ENCODE data around the gene NRAS. TPM values are rescaled to one million over a fixed set of nuclear protein-coding genes. Genes with fewer than 3 reads are reported as not detected.

The NRAS gene
- total RNA-seq, 1 experiment from 2014 or later, result 72.9 TPM

- Histone ChIP-seq H3K4me1 (ENCODE audit: insufficient read depth, low read length) (no peaks in the 10 kb centered on the region), H3K9ac (ENCODE audit: extremely low read depth, insufficient read length, low read length) (no peak overlapping the region), H3K79me2 (ENCODE audit: insufficient read depth, low read length) (no peaks in the 10 kb centered on the region), H2BK12ac (ENCODE audit: insufficient read length, low read depth, low read length) (no peak overlapping the region), H4K20me1 (ENCODE audit: control insufficient read depth, insufficient read depth, insufficient read length) (no peaks in the 10 kb centered on the region), H2BK15ac (ENCODE audit: low read depth, low read length) (no peak overlapping the region), H2BK5ac (ENCODE audit: insufficient read length, low read length) (no peak overlapping the region), H3K27ac (ENCODE audit: insufficient read length, low read depth, low read length) (no peak overlapping the region), H3K4ac (ENCODE audit: low read depth, low read length) (no peak overlapping the region), H2AFZ (ENCODE audit: low read length) (no peak overlapping the region), H2BK20ac (ENCODE audit: low read depth, low read length, poor library complexity, severe bottlenecking) (no peak overlapping the region), H4K8ac (replicated peaks; ENCODE audit: insufficient read length, low read depth, low read length) (no peak overlapping the region), H2AK5ac (ENCODE audit: insufficient read length, low read length) (no peak overlapping the region), H3K23me2 (ENCODE audit: insufficient read length, low read depth, low read length, poor library complexity, severe bottlenecking) (no peaks in the 10 kb centered on the region), H4K91ac (ENCODE audit: insufficient read length, low read depth, low read length) (no peak overlapping the region), H2BK120ac (ENCODE audit: low read depth, low read length, poor library complexity, severe bottlenecking) (no peak overlapping the region), H3K27me3 (ENCODE audit: insufficient read depth, low read length) (no peaks in the 10 kb centered on the region), H3K18ac (ENCODE audit: insufficient read length, low read depth, low read length) (no peak overlapping the region), H3T11ph (ENCODE audit: low read length) (no peak overlapping the region), H3K14ac (ENCODE audit: insufficient read depth, low read length) (no peak overlapping the region), H4K5ac (ENCODE audit: insufficient read length, low read depth, low read length) (no peak overlapping the region), H3K4me2 (ENCODE audit: insufficient read depth, insufficient read length, low read length) (no peak overlapping the region), H3K9me3 (ENCODE audit: control insufficient read depth, low read depth, low read length) (no peaks in the 10 kb centered on the region), H3K23ac (ENCODE audit: insufficient read length, low read depth, low read length) (no peak overlapping the region), H3K56ac (ENCODE audit: insufficient read length, low read depth, low read length) (no peak overlapping the region), H3K79me1 (ENCODE audit: insufficient read depth, low read depth, low read length, poor library complexity, severe bottlenecking) (no peaks in the 10 kb centered on the region)
- H3K27me3 Mint-ChIP-seq (ENCODE audit: low read depth), result no peaks in the 10 kb centered on the region
- H3K4me3 Mint-ChIP-seq, result no peak overlapping the region
- no peaks in the 10 kb centered on the region for H3K4me1 Mint-ChIP-seq
- TF ChIP-seq, protein P1, sequence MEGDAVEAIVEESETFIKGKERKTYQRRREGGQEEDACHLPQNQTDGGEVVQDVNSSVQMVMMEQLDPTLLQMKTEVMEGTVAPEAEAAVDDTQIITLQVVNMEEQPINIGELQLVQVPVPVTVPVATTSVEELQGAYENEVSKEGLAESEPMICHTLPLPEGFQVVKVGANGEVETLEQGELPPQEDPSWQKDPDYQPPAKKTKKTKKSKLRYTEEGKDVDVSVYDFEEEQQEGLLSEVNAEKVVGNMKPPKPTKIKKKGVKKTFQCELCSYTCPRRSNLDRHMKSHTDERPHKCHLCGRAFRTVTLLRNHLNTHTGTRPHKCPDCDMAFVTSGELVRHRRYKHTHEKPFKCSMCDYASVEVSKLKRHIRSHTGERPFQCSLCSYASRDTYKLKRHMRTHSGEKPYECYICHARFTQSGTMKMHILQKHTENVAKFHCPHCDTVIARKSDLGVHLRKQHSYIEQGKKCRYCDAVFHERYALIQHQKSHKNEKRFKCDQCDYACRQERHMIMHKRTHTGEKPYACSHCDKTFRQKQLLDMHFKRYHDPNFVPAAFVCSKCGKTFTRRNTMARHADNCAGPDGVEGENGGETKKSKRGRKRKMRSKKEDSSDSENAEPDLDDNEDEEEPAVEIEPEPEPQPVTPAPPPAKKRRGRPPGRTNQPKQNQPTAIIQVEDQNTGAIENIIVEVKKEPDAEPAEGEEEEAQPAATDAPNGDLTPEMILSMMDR (conservative IDR thresholded peaks at IDR 0.05), result no peak
- no peaks in the 10 kb centered on the region for H3K9me3 Mint-ChIP-seq
- peaks cover 17 to 60% (median 41%) of the 10 kb centered on the region in 3 experiments; a peak in 6 of 7 replicates for H3K36me3 Mint-ChIP-seq (ENCODE audit: insufficient read depth in 1 of 3, low read depth in 3 of 3)
- WGBS (ENCODE audit: extremely low coverage, insufficient read length, low lambda C conversion rate), result no CpG with 5 or more reads among the region's 2 CpGs
- H3K27ac Mint-ChIP-seq, result no peak overlapping the region
- no peak for DNase-seq
Measured at GRCh38 chr1:114707604-114708003, 9.0 kb downstream of the NRAS start.

All from H9 (cell line).